K562 treated with DMSO at 1 percent for 48 hours (cell line): ENCODE measurements around the gene TBC1D32. TPM values are rescaled to one million over a fixed set of nuclear protein-coding genes. Genes with fewer than 3 reads are reported as not detected.

Source experiments
- total RNA-seq: library from RNA; unstranded; fragments of 300-600 nt; gene quantifications from 2 replicates; pipeline ENCODE4 v1.2.3, GENCODE V29; 2022; ENCODE audit warnings: low replicate concordance; ENCODE audit errors: extremely low read depth

TBC1D32 gene, protein sequence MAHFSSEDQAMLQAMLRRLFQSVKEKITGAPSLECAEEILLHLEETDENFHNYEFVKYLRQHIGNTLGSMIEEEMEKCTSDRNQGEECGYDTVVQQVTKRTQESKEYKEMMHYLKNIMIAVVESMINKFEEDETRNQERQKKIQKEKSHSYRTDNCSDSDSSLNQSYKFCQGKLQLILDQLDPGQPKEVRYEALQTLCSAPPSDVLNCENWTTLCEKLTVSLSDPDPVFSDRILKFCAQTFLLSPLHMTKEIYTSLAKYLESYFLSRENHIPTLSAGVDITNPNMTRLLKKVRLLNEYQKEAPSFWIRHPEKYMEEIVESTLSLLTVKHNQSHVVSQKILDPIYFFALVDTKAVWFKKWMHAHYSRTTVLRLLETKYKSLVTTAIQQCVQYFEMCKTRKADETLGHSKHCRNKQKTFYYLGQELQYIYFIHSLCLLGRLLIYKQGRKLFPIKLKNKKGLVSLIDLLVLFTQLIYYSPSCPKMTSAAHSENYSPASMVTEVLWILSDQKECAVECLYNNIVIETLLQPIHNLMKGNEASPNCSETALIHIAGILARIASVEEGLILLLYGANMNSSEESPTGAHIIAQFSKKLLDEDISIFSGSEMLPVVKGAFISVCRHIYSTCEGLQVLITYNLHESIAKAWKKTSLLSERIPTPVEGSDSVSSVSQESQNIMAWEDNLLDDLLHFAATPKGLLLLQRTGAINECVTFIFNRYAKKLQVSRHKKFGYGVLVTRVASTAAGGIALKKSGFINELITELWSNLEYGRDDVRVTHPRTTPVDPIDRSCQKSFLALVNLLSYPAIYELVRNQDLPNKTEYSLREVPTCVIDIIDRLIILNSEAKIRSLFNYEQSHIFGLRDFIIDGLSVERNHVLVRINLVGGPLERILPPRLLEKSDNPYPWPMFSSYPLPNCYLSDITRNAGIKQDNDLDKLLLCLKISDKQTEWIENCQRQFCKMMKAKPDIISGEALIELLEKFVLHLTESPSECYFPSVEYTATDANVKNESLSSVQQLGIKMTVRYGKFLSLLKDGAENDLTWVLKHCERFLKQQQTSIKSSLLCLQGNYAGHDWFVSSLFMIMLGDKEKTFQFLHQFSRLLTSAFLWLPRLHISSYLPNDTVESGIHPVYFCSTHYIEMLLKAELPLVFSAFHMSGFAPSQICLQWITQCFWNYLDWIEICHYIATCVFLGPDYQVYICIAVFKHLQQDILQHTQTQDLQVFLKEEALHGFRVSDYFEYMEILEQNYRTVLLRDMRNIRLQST
- not detected in 2 replicates for total RNA-seq

GRCh38 chr6:121334299-121335086 lies at the start of gene TBC1D32:
Gene TBC1D32 (minus strand): TSS chr6:121334480. CDS start chr6:121334430, 50 bp downstream.

Other genes starting within 250 kb of the TBC1D32 start
- not detected in 2 replicates for gene GJA1, start 101.2 kb upstream of the TBC1D32 start, total RNA-seq